Hindlimb muscle (tissue), 1 donor: ENCODE results near the gene RUNX3. TPM values are rescaled to one million over a fixed set of nuclear protein-coding genes. Genes with fewer than 3 reads are reported as not detected.

ENCODE experiments used
- DNase-seq: peaks from one replicate; pipeline ENCODE4 v3.0.0-alpha.2; 2013
- polyA plus RNA-seq: library from polyadenylated mRNA; unstranded; fragments of 120-200 nt; gene quantifications from one replicate; pipeline ENCODE4 v1.2.1, GENCODE V29; 2013; ENCODE audit not compliant: insufficient read length

RUNX3 gene
- polyA plus RNA-seq, 1 donor = 0.72 TPM

- DNase-seq = no peak
Measured at GRCh38 chr1:24963099-24963872, 33.2 kb upstream of the RUNX3 start.

GRCh38 chr1:24961961-24962861 lies 32.1 kb upstream of the RUNX3 start:
- no peak for DNase-seq

- DNase-seq = no peak
Measured at GRCh38 chr1:24961334-24961733, 31.3 kb upstream of the RUNX3 start.

DNA sequence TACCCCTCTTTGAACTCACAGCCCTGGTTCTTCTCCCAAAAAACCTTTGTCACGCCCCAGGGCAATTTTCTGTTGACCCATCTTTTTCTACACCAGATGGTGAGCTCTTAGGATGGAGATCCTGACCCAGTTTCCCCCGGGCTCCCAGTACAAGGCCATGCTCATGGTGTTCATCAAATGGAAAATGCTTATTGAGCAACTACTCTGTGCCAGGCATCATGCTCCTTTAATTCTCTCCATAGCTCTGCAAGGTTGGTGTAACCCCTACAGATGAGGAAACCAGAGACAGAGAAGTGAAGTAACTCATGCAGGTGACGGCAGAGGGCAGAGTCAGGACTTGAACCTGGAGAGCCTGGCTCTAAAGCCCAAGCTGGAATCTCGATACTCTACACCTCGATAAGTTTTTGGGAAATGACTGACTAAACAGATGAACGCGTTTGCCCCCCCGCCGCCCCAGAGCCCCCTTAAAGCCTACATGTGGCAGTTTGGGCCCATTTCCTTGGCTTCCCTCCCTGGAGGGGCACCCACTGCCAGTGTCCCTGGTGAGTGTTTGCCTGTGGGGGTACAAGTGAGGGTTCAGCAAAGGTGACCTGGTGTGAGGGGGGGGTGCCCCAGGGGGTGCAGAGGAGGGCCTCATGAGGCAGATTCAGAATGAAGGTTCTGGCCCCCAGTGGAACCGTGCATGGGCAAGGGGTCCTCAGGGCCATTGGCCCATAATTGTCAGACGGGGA lies 30.2 kb upstream of the RUNX3 start:
- DNase-seq = no peak

- DNase-seq = no peak
Measured at GRCh38 chr1:24959623-24959975, 29.5 kb upstream of the RUNX3 start.

- DNase-seq = no peak
Measured at GRCh38 chr1:24958766-24959622, 28.9 kb upstream of the RUNX3 start.

- no peak for DNase-seq
Measured at GRCh38 chr1:24957808-24958752, 28.0 kb upstream of the RUNX3 start.

DNA sequence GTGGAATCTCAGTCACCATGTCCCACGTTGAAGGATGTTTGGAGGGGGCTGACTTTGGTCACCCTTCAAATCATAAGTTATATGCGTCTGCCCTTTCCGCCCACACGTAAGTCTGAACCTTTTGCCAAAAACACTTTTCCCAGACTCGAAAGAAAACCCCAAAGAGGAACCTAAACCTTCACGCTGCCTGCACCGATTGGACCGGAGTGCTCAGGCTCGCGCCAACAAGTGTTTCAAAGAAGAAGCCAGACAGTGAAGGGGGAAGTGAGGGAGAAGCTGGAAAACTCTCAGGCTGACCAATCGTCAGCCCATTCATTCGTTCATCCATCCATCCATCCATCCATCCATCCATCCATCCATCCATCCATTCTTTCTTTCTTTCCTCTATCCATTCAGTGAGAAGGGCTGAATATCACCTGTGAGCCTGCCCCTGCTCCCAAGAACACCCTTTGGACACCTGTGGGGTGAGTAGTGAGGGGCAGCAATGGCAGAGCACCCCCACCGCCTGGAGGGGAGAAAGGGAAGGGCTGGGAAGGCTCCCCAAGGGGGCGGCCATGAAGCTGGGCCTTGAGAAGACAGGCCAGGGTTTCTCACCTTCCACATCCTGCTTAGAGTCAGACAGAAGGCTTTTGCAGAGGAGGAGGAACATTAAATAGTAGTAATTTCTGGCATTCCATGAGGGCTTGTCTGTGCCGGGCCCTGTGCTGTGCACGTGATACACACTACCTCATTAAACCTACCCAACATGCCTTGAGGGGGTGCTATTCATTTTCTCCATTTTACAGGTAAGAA lies 27.1 kb upstream of the RUNX3 start:
- DNase-seq = no peak

DNA sequence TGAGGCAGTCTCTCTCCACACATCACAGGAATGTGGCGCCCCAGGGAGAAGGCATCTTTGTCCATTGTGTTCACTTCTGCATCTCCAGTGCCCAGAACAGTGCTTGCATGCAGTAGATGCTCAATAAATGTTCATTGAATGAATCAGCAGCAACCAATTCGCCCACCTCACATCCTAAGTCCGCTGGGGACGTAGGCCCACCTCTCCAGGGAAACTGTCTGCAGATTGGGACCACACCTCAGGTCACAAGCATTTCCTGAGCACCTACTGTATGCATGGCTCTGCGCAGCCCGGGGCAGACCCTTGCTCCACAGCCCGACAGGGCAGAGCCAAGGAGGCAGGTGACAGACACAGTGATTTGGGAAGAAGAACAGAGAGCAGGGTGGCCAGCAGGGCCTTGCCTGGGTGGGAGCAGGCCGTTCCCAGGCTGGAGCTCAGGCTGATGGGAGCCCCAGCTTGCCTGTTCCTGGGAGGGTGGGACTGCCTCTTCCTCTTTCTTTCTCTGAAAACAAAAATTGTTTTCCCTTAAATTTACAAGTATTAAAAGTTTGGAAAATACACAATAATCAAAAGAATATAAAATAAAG lies 25.8 kb upstream of the RUNX3 start:
- DNase-seq = no peak

DNA sequence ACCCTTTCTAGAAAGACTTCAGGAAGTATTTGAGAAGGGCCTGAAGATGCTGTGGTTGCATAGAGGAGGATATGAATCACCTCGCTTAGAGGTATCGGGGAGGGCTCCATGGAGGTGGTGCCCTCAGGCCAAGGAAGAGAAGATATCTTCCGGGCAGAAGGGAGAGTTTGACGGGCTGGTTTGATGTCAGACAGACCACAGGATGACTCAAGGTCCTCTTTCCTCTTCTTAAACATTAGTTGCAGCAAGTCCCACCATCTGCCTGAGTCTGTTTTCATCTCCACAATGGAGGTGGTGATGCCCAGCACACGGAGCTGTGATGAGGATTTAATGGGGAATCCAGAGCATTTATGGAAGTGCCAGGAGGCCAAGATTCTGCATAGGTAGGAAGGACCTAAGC lies 25.1 kb upstream of the RUNX3 start:
- no peak for DNase-seq

DNA sequence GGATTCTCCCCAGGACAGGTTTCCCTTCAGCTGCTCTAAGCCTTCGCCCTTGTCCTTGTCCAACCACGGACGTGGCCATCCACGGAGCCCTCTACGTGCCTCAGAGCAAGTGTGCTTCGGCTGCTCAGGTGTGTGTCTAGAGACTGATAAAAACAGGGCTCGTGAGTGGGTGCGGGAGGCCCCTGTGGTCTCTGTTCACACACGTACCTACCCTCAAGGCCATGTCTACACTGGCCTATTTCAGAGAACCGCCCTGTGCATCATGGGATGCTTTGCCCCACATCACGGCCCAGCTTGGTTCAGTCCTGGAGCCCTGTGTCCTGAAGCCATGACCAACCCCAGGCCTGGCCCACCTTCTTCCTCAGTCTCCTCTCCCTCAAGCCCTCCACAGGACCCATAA lies 24.6 kb upstream of the RUNX3 start:
- no peak for DNase-seq

DNA sequence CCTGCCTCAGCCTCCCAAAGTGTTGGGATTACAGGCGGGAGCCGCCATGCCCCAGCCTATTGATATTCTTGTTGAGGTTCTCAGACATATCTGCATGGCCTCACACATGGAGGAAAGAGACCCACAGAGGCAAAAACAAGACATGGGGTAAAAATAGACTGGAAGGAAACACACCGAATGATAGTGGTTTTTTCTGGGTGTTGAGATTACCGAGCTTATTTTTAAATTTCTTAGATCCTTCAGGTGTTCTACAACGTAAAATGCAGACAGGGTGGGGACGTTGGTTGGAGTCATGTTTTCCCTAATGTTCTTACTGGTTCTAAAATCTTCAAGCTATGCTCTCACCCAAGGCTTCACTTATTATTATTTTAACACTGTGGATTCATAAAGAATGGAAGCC lies 23.9 kb upstream of the RUNX3 start:
- DNase-seq = no peak

DNA sequence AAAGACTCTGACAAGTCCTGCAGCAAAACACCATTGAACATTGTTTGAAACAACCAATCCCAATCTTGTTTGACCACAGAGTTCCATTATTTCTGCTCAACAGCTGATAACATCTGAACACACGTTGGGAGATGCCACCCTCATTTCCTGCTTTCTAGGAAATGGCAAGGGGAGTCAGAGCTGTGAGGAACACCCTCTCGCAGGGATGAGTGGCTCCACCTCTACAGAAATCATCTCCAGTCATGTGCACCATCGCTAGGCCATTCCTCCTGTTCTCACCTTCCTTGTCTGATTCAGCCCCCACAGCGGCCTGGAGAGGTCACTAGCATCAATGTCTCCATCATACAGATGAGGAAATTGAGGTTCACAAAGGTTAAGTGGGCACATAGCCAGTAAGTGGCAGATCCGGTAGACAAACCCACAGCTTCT lies 22.4 kb upstream of the RUNX3 start:
- DNase-seq = no peak

DNA sequence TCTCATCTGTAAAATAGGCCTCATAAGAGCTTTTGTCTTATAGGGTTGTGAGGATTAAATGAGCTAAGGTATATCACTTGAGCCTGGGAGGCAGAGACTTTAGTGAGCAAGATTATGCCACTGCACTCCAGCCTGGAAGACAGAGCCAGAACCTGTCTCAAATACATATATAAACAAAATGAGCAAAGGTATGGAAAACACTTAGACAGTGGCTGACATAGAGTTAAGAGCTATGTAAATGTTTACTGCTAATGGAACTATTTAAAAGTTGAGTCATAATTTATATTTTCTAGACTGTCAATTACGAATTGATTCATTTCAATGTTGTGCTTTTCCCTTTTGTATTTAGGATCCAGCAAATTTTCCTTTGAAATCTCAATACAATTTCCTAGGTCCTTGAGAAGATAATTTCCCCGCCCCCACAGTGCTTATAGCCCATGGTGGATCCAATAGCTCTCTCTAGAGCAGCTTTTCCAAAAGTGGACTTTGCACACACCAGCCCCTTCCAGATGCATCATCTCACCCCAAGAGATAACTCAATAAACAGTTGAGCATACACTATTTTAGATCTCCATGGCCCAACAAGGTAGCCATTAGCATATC lies 21.8 kb upstream of the RUNX3 start:
- DNase-seq = no peak

- no peak for DNase-seq
Measured at GRCh38 chr1:24951337-24951736, 21.3 kb upstream of the RUNX3 start.

- no peak for DNase-seq
Measured at GRCh38 chr1:24949331-24949881, 19.3 kb upstream of the RUNX3 start.

GRCh38 chr1:24948079-24948827 lies 18.2 kb upstream of the RUNX3 start:
- DNase-seq = no peak
